PC-3 (cell line): ENCODE data around the gene CD2. TPM values are rescaled to one million over a fixed set of nuclear protein-coding genes. Genes with fewer than 3 reads are reported as not detected.

Experiments
- ATAC-seq: fragments of 200-7000 bp; cut with Tn5 transposase; 2 replicates; pipeline ENCODE4 v1.9.1; 2020; ENCODE audit warnings: mild to moderate bottlenecking, moderate library complexity
- BruUV-seq: library from RNA; stranded (reverse); fragments of 400-500 nt; replicated peaks from 2 replicates; lab custom pipeline; 2021; lab: Mats Ljungman, UMichigan
- CTCF ChIA-PET: fragments of 300-600 bp; sonication (Branson Sonifier 250); formaldehyde crosslinking; loops from one replicate; lab custom pipeline; 2022; ENCODE audit warnings: antibody characterized with exemption; lab: Charles Lee
- POLR2A ChIA-PET: fragments of 300-600 bp; sonication (Branson Sonifier 250); formaldehyde crosslinking; loops from one replicate; lab custom pipeline; 2022; ENCODE audit warnings: antibody characterized with exemption; ENCODE audit not compliant: unreplicated experiment; lab: Charles Lee
- DNase-seq: peaks from one replicate; pipeline ENCODE4 v3.0.0-alpha.2; 2015
- H2AFZ ChIP-seq: fragments of 300-600 bp; sonication (generic); 2 replicates; pipeline ENCODE4 v1.6.0; 2016; ENCODE audit warnings: antibody characterized with exemption, low read length
- H3F3A ChIP-seq: fragments of 300-600 bp; sonication (generic); one replicate; pipeline ENCODE4 v1.6.0; 2017; ENCODE audit warnings: antibody characterized with exemption, low read length, control low read depth, mild to moderate bottlenecking; ENCODE audit not compliant: unreplicated experiment
- H3K27ac ChIP-seq: fragments of 300-600 bp; sonication (generic); 2 replicates; pipeline ENCODE4 v1.5.1; 2016; ENCODE audit warnings: mild to moderate bottlenecking, low read length
- H3K27me3 ChIP-seq: fragments of 300-600 bp; sonication (generic); 2 replicates; pipeline ENCODE4 v1.6.1; 2016; ENCODE audit warnings: low read length, mixed read lengths
- H3K36me3 ChIP-seq: fragments of 300-600 bp; sonication (generic); 2 replicates; pipeline ENCODE4 v1.6.1; 2016; ENCODE audit warnings: low read depth, mixed run types, low read length, mixed read lengths
- H3K4me1 ChIP-seq: fragments of 300-600 bp; sonication (generic); 2 replicates; pipeline ENCODE4 v1.5.1; 2016; ENCODE audit warnings: low read length; ENCODE audit not compliant: insufficient read depth
- H3K4me2 ChIP-seq: fragments of 300-600 bp; sonication (generic); 2 replicates; pipeline ENCODE4 v1.6.0; 2016; ENCODE audit warnings: low read length
- H3K4me3 ChIP-seq: fragments of 300-600 bp; sonication (generic); 2 replicates; pipeline ENCODE4 v1.5.1; 2016; ENCODE audit warnings: mild to moderate bottlenecking, low read length, mixed read lengths
- H3K79me2 ChIP-seq: fragments of 300-600 bp; sonication (generic); 2 replicates; pipeline ENCODE4 v1.6.1; 2017; ENCODE audit warnings: low read length, mixed read lengths
- H3K9ac ChIP-seq: fragments of 300-600 bp; sonication (generic); 2 replicates; pipeline ENCODE4 v1.6.0; 2016; ENCODE audit warnings: mild to moderate bottlenecking, low read length
- H3K9me2 ChIP-seq: fragments of 300-600 bp; sonication (generic); replicated peaks from 2 replicates; pipeline ENCODE4 v1.6.1; 2016; ENCODE audit warnings: mixed run types, low read length, mixed read lengths
- H3K9me3 ChIP-seq: fragments of 300-600 bp; sonication (generic); 2 replicates; pipeline ENCODE4 v1.6.1; 2016; ENCODE audit warnings: low read length, mixed read lengths
- H4K20me1 ChIP-seq: fragments of 300-600 bp; sonication (generic); 2 replicates; pipeline ENCODE4 v1.6.1; 2016; ENCODE audit warnings: low read length, mixed read lengths
- EZH2 ChIP-seq: fragments of 300-600 bp; sonication (generic); IDR thresholded peaks from one replicate; pipeline ENCODE4 v1.6.1; 2017; ENCODE audit warnings: antibody characterized with exemption, mild to moderate bottlenecking, low read length; ENCODE audit not compliant: unreplicated experiment
- EZH2phosphoT487 ChIP-seq: fragments of 300-600 bp; sonication (generic); IDR thresholded peaks from 2 replicates; pipeline ENCODE4 v1.6.1; 2018; ENCODE audit warnings: mild to moderate bottlenecking, antibody characterized with exemption, low read length, borderline replicate concordance
- intact Hi-C: fragments of 100-400 bp; cut with micrococcal nuclease; formaldehyde crosslinking; loops from 2 replicates; pipeline ENCODE4 v1.9.0; 2023
- total RNA-seq: library from RNA; depleted of rRNA; stranded (reverse); fragments of >200 nt; gene quantifications from 2 replicates; pipeline ENCODE4 v1.2.3, GENCODE V29; 2014
- TF ChIP-seq, protein P1 (sequence below): fragments of 300-600 bp; sonication (generic); conservative IDR thresholded peaks from 2 replicates; pipeline ENCODE4 v1.5.1; 2017; ENCODE audit warnings: antibody characterized with exemption, low read depth, mild to moderate bottlenecking, low read length

Gene CD2
- total RNA-seq, 1 experiment from 2014 or later: not detected

DNA sequence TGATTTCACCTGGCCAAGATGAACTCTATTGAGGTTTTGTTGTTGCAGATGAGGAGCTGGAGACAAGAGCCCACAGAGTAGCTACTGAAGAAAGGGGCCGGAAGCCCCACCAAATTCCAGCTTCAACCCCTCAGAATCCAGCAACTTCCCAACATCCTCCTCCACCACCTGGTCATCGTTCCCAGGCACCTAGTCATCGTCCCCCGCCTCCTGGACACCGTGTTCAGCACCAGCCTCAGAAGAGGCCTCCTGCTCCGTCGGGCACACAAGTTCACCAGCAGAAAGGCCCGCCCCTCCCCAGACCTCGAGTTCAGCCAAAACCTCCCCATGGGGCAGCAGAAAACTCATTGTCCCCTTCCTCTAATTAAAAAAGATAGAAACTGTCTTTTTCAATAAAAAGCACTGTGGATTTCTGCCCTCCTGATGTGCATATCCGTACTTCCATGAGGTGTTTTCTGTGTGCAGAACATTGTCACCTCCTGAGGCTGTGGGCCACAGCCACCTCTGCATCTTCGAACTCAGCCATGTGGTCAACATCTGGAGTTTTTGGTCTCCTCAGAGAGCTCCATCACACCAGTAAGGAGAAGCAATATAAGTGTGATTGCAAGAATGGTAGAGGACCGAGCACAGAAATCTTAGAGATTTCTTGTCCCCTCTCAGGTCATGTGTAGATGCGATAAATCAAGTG is 14.3 kb downstream of the CD2 start:
- H3K27me3 ChIP-seq: no peaks in the 10 kb centered on the region
- CTCF ChIA-PET: no interaction called here
- no peak overlapping the region for H3K27ac ChIP-seq
- no peaks in the 10 kb centered on the region for H3K9me2 ChIP-seq
- POLR2A ChIA-PET: no interaction called here
- no peak for TF ChIP-seq EZH2phosphoT487
- TF ChIP-seq EZH2: no peak
- TF ChIP-seq, protein P1, sequence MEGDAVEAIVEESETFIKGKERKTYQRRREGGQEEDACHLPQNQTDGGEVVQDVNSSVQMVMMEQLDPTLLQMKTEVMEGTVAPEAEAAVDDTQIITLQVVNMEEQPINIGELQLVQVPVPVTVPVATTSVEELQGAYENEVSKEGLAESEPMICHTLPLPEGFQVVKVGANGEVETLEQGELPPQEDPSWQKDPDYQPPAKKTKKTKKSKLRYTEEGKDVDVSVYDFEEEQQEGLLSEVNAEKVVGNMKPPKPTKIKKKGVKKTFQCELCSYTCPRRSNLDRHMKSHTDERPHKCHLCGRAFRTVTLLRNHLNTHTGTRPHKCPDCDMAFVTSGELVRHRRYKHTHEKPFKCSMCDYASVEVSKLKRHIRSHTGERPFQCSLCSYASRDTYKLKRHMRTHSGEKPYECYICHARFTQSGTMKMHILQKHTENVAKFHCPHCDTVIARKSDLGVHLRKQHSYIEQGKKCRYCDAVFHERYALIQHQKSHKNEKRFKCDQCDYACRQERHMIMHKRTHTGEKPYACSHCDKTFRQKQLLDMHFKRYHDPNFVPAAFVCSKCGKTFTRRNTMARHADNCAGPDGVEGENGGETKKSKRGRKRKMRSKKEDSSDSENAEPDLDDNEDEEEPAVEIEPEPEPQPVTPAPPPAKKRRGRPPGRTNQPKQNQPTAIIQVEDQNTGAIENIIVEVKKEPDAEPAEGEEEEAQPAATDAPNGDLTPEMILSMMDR: no peak
- H3K9me3 ChIP-seq: no peaks in the 10 kb centered on the region
- no peak overlapping the region for H3K9ac ChIP-seq
- H3K4me3 ChIP-seq: no peak overlapping the region
- H3K79me2 ChIP-seq: no peaks in the 10 kb centered on the region
- no peak for DNase-seq
- no peaks in the 10 kb centered on the region for H3K36me3 ChIP-seq
- H4K20me1 ChIP-seq: no peaks in the 10 kb centered on the region
- no peak for ATAC-seq
- no peak overlapping the region for H3K4me2 ChIP-seq
- no peak overlapping the region for H2AFZ ChIP-seq
- H3K4me1 ChIP-seq: peaks cover 10% of the 10 kb centered on the region
- BruUV-seq: no TSS peak
- no peaks in the 10 kb centered on the region for H3F3A ChIP-seq
- intact Hi-C loops: no loop called here

DNA sequence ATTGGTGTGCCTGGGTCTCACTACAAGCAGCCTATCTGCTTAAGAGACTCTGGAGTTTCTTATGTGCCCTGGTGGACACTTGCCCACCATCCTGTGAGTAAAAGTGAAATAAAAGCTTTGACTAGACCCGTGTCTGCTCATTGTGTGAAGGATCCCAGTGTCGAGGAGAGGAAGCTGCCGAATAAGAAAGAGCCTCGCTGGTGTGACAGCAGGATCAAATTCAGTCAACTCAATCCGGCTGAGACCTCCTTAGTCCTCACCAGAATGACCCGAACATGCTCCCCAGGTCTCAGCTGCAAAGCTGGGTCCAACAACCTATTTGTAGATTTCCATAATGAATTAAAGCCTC is 14.8 kb downstream of the CD2 start:
- ChIA-PET POLR2A (no interaction called here), CTCF (no interaction called here)
- Histone ChIP-seq H3K79me2 (no peaks in the 10 kb centered on the region), H3K4me1 (peaks cover 10% of the 10 kb centered on the region), H3K9ac (no peak overlapping the region), H3K4me3 (no peak overlapping the region), H3K36me3 (no peaks in the 10 kb centered on the region), H3K4me2 (no peak overlapping the region), H2AFZ (no peak overlapping the region), H3K9me3 (no peaks in the 10 kb centered on the region), H3K27me3 (no peaks in the 10 kb centered on the region), H3K27ac (no peak overlapping the region), H4K20me1 (no peaks in the 10 kb centered on the region), H3K9me2 (no peaks in the 10 kb centered on the region), H3F3A (no peaks in the 10 kb centered on the region)
- ATAC-seq (no peak), DNase-seq (no peak)
- no TSS peak for BruUV-seq
- intact Hi-C loops: no loop called here
- TF ChIP-seq EZH2: no peak
- TF ChIP-seq, protein P1: no peak
- TF ChIP-seq EZH2phosphoT487: no peak

DNA sequence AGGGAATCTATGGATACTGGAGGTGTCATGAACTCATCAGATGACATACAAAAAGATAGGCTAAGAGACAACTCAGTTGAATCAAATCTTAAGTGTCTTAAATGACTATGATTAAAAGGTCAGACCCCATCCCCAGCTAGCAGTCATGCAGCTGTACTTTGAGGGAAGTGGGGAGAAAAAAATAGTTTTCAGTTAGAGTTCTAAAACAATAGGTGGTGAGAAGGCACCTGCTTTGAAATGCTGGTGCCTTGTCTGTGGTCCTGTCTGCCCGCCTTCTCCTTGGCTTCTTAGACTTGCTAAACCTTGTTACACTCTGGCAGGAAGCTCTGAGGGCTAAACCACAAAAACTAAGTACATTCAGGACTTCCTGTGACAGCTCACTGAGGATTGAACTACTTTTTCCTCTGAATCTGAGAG is 15.3 kb downstream of the CD2 start:
- Histone ChIP-seq H3K9me3 (no peaks in the 10 kb centered on the region), H3K9me2 (no peaks in the 10 kb centered on the region), H3K4me1 (peaks cover 10% of the 10 kb centered on the region), H3K9ac (no peak overlapping the region), H2AFZ (no peak overlapping the region), H3K4me2 (no peak overlapping the region), H3K27ac (no peak overlapping the region), H3K79me2 (no peaks in the 10 kb centered on the region), H3K4me3 (no peak overlapping the region), H3K36me3 (no peaks in the 10 kb centered on the region), H3K27me3 (no peaks in the 10 kb centered on the region), H3F3A (no peaks in the 10 kb centered on the region), H4K20me1 (no peaks in the 10 kb centered on the region)
- ChIA-PET CTCF (no interaction called here), POLR2A (no interaction called here)
- ATAC-seq: 0 out of 2 replicates have a peak, but pooled peaks have one; percentile 38
- intact Hi-C loops: no loop called here
- TF ChIP-seq EZH2 (no peak), EZH2phosphoT487 (no peak)
- TF ChIP-seq, protein P1: no peak
- no TSS peak for BruUV-seq
- DNase-seq: peak; percentile 65
